ENCODE data around the gene NEDD8. TPM values are rescaled to one million over a fixed set of nuclear protein-coding genes. Genes with fewer than 3 reads are reported as not detected.

The NEDD8 gene
- total RNA-seq, 4 donors from 2014 or later = 141 to 178 (median 162) TPM

GRCh38 chr14:24194873-24195185, 37.3 kb downstream of the NEDD8 start:
- ATAC-seq = peak in 1 of 2 donors; percentile 11
- in situ Hi-C loops (cut with MboI; ENCODE audit: low sequenced_read_pairs in 4 of 4) (no loop called here), intact Hi-C loops (cut with DNase I; ENCODE audit: low total_unique reads) (loop anchor here (2.0 kb wide), 2 partner anchors 20 to 48 kb away; partner anchors contain the start of gene TINF2)
- Histone ChIP-seq H3K9me3 (no peaks in the 10 kb centered on the region), H3K36me3 (peaks cover 0 to 24% of the 10 kb centered on the region in 2 donors), H3K27me3 (no peaks in the 10 kb centered on the region), H3K27ac (peak overlapping the region; percentile 93 to 96 (median 95)), H3K4me3 (peak overlapping the region; percentile 84 to 100 (median 93)), H3K4me1 (peaks cover 21% of the 10 kb centered on the region in 2 donors)
- no peak for DNase-seq
- no peak for TF ChIP-seq CTCF (IDR thresholded peaks at IDR 0.05 in 4 of 5, conservative IDR thresholded peaks at IDR 0.05 in 1 of 5)
- TF ChIP-seq POLR2A (IDR thresholded peaks at IDR 0.05) = no peak

DNA sequence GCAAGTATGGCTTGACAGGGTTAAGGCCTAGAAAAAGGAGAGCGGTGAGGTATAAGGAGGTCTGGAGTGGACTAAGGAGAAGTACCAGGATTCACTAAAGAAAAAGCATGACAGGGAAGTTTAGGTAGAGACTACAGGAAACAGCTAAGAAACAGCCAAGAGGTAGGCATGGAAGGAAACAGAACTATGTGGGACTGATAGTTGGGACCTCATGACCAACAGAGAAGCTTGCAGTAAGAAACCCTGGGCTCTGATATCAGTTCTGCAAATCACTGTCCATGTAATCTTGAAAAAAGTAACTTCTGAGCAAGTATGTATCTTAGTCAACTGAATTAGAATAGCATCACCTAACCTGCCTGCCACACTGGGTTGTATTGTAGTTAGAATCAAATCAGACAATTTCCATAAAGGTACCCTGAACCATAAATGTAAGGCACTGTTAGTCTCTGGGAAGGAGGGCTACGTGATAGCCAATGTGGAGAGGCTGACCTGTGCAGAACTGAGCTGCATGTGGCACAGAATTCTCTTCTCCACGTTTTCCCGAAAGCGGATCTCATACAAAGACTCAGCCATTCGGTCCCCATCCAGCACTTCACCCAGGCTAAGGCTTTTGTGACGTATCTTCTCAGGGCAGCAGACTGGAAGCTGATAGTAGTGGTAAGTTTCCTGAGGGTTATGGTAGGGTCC, 37.8 kb downstream of the NEDD8 start:
- DNase-seq (no peak), ATAC-seq (no peak)
- Histone ChIP-seq H3K36me3 (peaks cover 0 to 24% of the 10 kb centered on the region in 2 donors), H3K9me3 (no peaks in the 10 kb centered on the region), H3K4me1 (peaks cover 21% of the 10 kb centered on the region in 2 donors), H3K4me3 (peak overlapping the region; percentile 84 to 100 (median 93)), H3K27ac (peak overlapping the region; percentile 93 to 96 (median 95)), H3K27me3 (no peaks in the 10 kb centered on the region)
- intact Hi-C loops (cut with DNase I; ENCODE audit: low total_unique reads) = loop anchor here (2.0 kb wide), 2 partner anchors 20 to 48 kb away; partner anchors contain the start of gene TINF2
- no peak for TF ChIP-seq POLR2A (IDR thresholded peaks at IDR 0.05)
- no peak for TF ChIP-seq CTCF (IDR thresholded peaks at IDR 0.05 in 4 of 5, conservative IDR thresholded peaks at IDR 0.05 in 1 of 5)
- in situ Hi-C loops (cut with MboI; ENCODE audit: low sequenced_read_pairs in 4 of 4) = no loop called here

DNA sequence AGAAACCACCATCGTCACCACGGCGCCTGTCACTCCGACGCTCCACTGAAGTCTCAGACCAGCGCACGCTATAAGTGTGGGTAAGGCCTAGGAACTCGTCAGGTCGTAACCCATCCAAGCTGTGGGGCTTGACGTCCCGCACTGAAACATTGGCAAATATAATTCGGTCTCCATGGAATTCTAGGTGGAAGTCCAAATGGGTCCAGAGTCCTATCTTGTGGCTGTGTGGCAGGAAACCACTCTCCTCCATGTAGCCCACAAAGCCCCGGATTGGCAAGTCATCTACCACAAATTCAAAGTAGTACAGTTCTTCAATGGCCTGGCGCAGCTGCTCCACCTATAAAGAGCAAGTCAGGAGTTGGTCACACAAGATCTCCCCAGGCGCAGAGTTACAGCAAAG, 39.2 kb downstream of the NEDD8 start:
- peaks cover 23 to 27% of the 10 kb centered on the region in 2 donors for H3K4me1 ChIP-seq
- DNase-seq (no peak), ATAC-seq (no peak)
- intact Hi-C loops (cut with DNase I; ENCODE audit: low total_unique reads) (no loop called here), in situ Hi-C loops (cut with MboI; ENCODE audit: low sequenced_read_pairs in 4 of 4) (no loop called here)
- H3K9me3 ChIP-seq = no peaks in the 10 kb centered on the region
- H3K27me3 ChIP-seq = no peaks in the 10 kb centered on the region
- TF ChIP-seq POLR2A (IDR thresholded peaks at IDR 0.05) = no peak
- TF ChIP-seq CTCF (IDR thresholded peaks at IDR 0.05 in 4 of 5, conservative IDR thresholded peaks at IDR 0.05 in 1 of 5) = no peak
- H3K36me3 ChIP-seq = peaks cover 0 to 24% of the 10 kb centered on the region in 2 donors
- no peak overlapping the region for H3K4me3 ChIP-seq
- H3K27ac ChIP-seq = no peak overlapping the region

- no peak overlapping the region for H3K4me3 ChIP-seq
- no peaks in the 10 kb centered on the region for H3K9me3 ChIP-seq
- ATAC-seq (no peak), DNase-seq (no peak)
- no peak overlapping the region for H3K27ac ChIP-seq
- in situ Hi-C loops (cut with MboI; ENCODE audit: low sequenced_read_pairs in 4 of 4) = no loop called here
- H3K36me3 ChIP-seq = peaks cover 0 to 41% of the 10 kb centered on the region in 2 donors
- no peak for TF ChIP-seq CTCF (IDR thresholded peaks at IDR 0.05 in 4 of 5, conservative IDR thresholded peaks at IDR 0.05 in 1 of 5)
- peaks cover 20 to 25% of the 10 kb centered on the region in 2 donors for H3K4me1 ChIP-seq
- intact Hi-C loops (cut with DNase I; ENCODE audit: low total_unique reads) = no loop called here
- no peaks in the 10 kb centered on the region for H3K27me3 ChIP-seq
Measured at GRCh38 chr14:24190416-24190815, 41.8 kb downstream of the NEDD8 start.

Data from gastrocnemius medialis (tissue), 4 donors.